ENCODE measurements around the gene MFSD1.

The MFSD1 gene

DNA sequence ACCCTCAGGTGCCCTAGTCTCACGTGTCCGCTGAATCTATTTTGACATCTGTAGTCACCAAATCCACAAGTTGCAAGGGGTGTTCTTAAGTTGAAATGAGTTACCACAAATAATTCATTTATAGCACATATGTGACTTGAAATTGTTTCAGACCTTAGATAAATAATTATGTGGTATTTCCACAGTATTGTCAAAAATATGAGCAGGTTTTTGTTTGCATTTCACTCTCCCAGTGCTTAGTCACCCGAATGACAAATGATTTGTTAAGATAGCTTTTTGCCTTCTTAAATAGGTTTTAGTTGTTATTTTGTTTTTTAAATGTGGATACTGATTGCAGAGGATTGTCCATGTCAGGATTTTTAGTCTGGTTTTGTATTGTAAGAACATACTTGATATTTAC is 2.6 kb downstream of the MFSD1 start:
- H3K9me3 ChIP-seq, result no peaks in the 10 kb centered on the region
- H3K4me1 ChIP-seq, result peaks cover 0 to 25% (median 12%) of the 10 kb centered on the region in 4 donors
- TF ChIP-seq, protein P1, sequence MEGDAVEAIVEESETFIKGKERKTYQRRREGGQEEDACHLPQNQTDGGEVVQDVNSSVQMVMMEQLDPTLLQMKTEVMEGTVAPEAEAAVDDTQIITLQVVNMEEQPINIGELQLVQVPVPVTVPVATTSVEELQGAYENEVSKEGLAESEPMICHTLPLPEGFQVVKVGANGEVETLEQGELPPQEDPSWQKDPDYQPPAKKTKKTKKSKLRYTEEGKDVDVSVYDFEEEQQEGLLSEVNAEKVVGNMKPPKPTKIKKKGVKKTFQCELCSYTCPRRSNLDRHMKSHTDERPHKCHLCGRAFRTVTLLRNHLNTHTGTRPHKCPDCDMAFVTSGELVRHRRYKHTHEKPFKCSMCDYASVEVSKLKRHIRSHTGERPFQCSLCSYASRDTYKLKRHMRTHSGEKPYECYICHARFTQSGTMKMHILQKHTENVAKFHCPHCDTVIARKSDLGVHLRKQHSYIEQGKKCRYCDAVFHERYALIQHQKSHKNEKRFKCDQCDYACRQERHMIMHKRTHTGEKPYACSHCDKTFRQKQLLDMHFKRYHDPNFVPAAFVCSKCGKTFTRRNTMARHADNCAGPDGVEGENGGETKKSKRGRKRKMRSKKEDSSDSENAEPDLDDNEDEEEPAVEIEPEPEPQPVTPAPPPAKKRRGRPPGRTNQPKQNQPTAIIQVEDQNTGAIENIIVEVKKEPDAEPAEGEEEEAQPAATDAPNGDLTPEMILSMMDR (IDR thresholded peaks at IDR 0.05), result no peak
- no peak overlapping the region for H3K27ac ChIP-seq
- no peak for DNase-seq
- H3K27me3 ChIP-seq, result no peaks in the 10 kb centered on the region
- H3K36me3 ChIP-seq, result peaks cover 20 to 29% (median 26%) of the 10 kb centered on the region in 3 donors
- H3K4me3 ChIP-seq, result no peak overlapping the region
- intact Hi-C loops (cut with DNase I; ENCODE audit: low total_unique reads), result no loop called here

DNA sequence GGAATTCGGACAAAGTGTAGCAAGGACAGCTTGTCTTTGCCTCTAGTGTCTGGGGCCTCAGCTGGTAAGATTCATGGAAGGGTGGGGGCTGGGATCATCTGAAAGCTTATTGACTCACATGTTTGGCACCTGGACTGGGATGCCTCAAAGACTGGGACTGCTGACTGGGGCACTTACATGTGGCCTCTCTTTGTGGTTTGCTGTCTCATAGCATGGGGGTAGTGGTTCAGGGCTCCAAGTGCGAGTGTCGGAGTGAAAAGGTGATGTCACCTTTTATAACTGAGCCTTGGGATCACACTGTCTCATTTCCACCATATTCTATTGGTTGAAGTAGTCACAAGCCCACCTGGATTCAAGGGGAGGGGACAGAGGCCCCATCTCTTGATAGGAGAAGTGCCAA is 6.8 kb downstream of the MFSD1 start:
- H3K36me3 ChIP-seq, result peaks cover 53 to 72% (median 56%) of the 10 kb centered on the region in 3 donors

DNA sequence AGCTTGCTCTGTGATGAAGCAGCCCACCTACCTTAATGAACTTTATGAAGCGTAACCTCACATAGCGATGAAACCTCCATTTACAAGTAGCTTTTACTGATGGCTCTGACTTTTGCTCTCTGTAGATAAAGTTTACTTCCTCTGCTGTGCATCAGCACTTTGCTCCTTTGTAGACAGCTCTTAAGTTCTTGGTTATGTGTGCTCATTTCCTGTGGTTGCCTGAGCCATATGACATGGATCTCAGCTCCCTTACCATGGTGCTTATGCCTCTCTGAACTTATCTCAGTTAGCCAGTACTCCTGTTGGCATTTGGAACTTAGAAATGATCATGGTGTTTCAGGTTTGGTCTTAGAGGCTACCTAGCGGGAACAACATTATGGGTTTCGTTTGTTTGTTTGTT is 7.8 kb downstream of the MFSD1 start:
- H3K4me3 ChIP-seq, result no peak overlapping the region
- H3K4me1 ChIP-seq, result peaks cover 0 to 4% (median 0%) of the 10 kb centered on the region in 4 donors
- no peak for DNase-seq
- intact Hi-C loops (cut with DNase I; ENCODE audit: low total_unique reads), result no loop called here
- TF ChIP-seq, protein P1 (IDR thresholded peaks at IDR 0.05), result no peak
- peaks cover 62 to 81% (median 64%) of the 10 kb centered on the region in 3 donors for H3K36me3 ChIP-seq
- H3K27ac ChIP-seq, result no peak overlapping the region
- H3K9me3 ChIP-seq, result no peaks in the 10 kb centered on the region
- H3K27me3 ChIP-seq, result no peaks in the 10 kb centered on the region

More for the DNA sequence above, 6.8 kb downstream of the MFSD1 start:
- Histone ChIP-seq H3K9me3 (no peaks in the 10 kb centered on the region), H3K27me3 (no peaks in the 10 kb centered on the region), H3K4me1 (peaks cover 0 to 8% (median under 1%) of the 10 kb centered on the region in 4 donors), H3K4me3 (no peak overlapping the region), H3K27ac (no peak overlapping the region)
- TF ChIP-seq, protein P1 (IDR thresholded peaks at IDR 0.05), result no peak
- intact Hi-C loops (cut with DNase I; ENCODE audit: low total_unique reads), result no loop called here
- DNase-seq, result no peak

DNA sequence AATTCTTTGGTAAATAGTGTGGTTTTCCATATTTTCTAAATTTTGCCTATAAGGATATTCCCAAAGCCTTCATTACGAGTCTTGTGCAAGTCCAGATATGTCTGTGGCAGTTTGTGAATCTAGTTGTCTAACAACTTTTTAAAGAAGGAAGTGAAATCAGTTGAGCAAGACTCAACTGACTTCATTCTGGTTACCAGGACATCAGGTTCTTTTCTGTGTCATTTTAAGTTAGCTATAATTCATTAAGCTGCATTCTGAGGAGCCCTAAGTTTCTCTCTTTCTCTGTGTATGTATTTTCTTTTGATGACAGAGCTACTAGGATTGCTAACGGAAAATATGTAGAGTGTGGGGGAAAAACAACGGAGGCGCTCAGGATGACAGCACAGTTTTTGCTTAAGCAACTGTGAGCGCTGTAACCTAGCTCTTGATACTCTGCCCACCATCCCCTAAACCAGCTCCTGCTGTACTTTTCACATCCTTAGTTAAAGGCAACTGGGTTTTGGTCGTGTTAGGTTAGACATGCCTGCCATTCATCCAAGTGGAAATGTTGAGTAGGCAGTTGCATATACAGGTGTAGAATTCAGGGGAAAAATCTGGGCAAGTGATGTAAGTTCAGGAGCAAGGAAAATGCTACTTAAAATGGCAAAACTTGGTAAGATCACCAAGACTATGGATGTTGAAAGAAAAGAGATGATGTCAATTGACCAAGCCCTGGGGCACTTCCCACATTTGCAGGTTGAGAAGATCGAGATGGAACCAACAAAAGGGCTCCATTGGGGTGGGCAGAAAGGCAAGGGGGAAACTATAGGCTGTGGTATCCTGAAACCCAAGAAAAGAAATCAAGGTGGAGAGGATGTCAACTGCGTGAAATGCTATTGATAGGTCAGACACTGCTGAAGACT is 9.2 kb downstream of the MFSD1 start:
- peaks cover 67 to 80% (median 72%) of the 10 kb centered on the region in 3 donors for H3K36me3 ChIP-seq
- H3K27ac ChIP-seq, result no peak overlapping the region
- DNase-seq, result no peak
- H3K4me3 ChIP-seq, result no peak overlapping the region
- H3K27me3 ChIP-seq, result no peaks in the 10 kb centered on the region
- H3K4me1 ChIP-seq, result no peaks in the 10 kb centered on the region
- TF ChIP-seq, protein P1 (IDR thresholded peaks at IDR 0.05), result no peak
- no peaks in the 10 kb centered on the region for H3K9me3 ChIP-seq
- intact Hi-C loops (cut with DNase I; ENCODE audit: low total_unique reads), result no loop called here

DNA sequence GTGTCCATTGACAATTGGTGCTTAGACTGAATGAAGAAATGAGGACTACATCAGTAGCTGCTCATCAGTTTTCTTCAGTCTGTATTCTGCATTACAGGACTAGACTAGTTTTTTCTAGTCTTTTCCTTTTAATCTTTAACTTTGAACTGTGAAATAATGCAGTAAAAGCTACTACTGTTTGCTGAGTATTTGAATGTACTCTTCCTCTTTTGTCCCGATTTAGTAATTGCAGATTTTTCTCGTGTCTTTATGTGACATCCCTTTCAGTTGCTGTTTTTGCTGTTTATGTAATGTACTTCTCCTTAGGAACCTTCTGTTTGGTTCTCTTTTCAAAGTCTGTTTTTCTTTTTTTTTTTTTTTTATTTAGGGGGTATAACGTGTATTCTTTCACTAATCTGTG is 17.4 kb downstream of the MFSD1 start:
- Histone ChIP-seq H3K36me3 (peaks cover 60 to 77% (median 69%) of the 10 kb centered on the region in 3 donors), H3K4me1 (no peaks in the 10 kb centered on the region), H3K4me3 (no peak overlapping the region), H3K9me3 (no peaks in the 10 kb centered on the region), H3K27ac (no peak overlapping the region), H3K27me3 (no peaks in the 10 kb centered on the region)
- DNase-seq, result no peak
- intact Hi-C loops (cut with DNase I; ENCODE audit: low total_unique reads), result no loop called here
- TF ChIP-seq, protein P1 (IDR thresholded peaks at IDR 0.05), result no peak

Measured in tibial artery (tissue), 4 donors.